ENCODE measurements around the gene REEP3.
"Not testable (repeated sequence)": the region's sequence is repeated elsewhere in the genome, so short reads cannot be mapped to it uniquely, and the experiment has no call there.

Gene REEP3

DNA sequence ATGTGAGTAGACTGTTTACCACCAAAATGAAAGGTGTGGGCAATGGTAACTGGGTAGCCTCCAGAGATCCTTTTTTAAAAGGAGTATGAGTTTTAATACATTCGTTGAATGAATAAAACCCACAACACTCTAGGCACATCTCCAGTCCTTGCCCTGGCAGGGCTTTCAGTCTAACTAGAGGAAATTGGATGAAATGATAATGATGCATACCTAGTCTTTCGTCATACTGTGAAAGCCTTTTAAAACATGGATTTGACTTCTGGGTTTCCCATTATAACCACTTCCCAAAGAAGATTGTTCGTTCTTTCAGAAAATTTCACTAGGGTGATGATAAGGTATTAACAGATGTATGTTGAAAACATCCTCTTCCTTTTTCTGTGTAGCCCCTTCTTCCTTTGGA, 110.8 kb downstream of the REEP3 start:
- no peak for DNase-seq

DNA sequence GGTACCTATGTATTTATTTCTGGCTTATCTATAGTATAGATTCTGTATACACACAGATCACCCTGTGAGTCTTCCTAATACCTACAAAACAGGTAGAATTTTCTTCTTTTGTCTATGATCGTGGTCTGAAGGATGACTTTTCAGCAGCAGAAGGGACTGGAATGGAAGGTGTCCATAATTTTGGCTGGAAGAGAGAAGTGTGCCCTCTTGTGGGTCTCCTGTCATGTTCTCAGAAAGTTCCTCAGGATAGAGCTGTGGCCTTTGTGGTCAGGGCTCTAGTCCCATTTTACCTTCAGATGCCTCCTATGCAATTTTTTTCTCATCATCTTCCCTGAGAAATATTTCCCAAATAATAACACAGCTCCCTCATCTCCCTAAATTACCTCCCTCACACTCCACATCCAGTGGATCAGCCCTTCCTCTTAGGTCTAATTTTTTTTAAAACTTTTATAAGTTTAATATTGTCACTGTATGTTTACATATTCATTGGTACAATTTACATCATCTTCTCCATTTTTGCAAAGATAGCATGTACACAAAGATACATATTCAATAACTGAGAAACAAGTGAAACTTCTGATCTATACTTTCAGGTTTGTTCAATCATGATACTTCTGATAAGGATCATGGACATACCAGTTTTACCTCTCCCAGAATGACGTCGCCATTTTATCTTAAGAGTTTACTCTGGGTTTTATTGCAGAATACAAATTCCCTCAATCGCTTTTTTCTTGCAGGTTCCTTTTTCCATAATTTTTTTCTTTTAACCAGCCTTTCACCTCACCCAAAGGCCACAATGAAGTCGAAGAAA, 112.7 kb downstream of the REEP3 start:
- DNase-seq = no peak

DNA sequence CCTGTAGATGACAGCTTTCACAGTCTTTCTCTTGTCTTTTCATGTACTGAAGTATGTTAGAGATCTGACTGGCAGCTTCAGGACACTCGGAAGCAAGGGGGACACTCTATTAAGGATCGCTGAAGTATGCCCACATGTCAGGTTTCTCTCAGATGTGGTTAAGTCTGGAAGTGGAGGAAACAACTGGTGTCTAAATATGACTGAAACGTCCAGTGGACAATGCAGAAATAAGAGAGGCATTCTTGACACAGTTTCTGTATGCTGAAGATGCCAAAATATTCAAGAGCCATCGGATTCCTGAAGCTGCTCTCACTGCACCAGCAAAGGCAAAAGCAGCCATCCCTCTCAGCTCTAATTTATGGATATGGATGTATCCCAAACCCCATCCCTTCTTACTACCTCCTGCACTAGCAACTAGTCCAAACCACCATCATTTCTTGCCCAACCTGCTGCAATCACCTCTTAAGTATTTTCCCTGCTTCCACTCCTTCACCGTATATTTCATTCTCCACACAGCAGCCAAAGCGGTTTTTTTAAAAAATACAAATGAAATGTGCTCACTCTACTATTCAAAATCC, 113.4 kb downstream of the REEP3 start:
- no peak for DNase-seq

DNA sequence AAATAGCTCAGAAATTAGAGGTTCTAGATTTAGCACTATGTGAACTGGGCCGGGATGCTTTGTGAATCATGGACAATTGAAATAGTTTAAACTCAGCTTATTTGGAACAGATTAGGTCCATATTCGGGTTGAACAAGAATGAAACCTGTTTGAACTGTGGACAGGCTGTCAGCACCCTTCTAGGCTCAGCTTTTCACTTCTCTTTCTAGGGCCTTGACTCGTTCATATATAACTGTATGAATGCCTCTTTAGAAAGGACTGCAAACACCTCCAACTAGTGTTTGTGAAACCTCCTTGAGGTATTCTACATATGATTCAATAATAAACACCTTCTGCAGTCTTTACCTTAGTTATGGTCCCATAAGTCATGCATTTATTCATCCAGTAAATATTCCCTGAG, 115.6 kb downstream of the REEP3 start:
- DNase-seq = no peak

DNA sequence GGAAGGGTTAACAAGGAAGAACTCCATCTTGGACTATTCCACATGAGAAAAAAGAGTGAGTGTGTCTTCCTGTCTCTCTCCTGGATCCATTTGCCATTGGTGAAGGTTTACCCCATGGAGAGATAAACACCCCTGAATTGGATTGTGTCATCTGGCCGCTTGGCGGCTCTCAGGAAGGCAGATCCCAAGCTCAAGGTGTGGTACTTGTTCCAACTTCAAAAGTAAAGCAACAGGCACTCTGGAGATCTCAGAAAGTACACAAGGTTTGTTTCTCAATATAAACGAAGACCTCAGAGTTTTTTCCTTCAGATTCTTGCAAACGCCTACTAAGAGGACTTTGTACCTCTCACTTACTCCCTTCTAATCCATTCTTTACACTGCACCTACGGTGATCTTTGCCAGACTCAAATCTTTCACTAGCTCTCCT, 116.7 kb downstream of the REEP3 start:
- no peak for DNase-seq

DNA sequence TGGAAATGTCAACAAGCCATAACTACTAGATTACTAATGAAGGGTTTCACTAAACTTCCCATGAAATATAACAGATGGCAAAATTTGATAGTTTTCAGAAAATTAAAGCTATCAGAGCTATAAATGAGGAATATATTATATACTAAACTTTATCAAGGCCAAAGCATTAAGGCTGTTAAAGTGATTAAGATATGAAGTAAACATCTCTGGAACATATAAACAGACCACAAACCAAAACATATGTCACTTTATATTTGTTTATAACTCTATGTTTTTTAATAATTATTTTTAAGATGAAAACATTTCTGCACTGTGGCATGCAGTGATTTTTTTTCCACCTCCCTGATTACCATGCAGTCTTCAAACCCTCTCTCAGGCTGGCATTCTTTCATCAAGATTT, 120.2 kb downstream of the REEP3 start:
- no peak for DNase-seq

DNA sequence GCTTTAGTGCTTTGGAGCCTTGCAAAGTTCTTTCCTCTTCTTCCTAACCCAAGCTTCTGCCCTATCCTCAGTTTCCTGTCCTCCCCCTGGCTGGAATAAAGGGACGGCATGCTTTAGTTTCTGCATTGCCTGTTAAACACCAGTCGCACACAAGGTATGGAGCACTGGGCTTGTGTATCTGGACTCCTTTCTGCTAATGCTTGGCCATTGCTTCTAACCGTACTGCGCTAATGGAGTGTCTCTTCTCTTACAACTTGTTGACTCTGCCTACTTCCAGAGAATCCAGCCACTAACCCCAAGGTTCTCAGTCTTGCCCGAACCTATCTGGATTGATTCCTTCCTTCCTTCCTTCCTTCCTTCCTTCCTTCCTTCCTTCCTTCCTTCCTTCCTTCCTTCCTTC, 120.6 kb downstream of the REEP3 start:
- DNase-seq = no peak

DNA sequence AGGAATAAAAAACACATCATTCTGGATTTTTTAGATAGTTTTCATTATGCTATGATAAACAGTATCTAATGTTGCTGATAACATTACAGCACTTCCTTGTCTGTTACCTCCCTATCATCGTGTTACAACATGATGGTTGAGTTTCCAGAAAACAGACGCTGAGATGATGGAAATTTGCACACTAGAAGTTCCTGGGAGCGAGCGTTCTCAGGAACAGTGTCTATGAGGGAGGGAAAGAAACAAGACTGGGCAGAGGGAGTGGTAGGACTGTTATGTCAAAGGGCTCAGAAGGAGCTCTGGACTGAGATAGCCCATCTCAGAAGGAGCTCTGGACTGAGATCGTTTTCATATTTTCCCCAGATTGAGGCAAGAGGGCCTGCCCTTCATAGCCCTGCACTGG, 121.6 kb downstream of the REEP3 start:
- DNase-seq = no peak

DNA sequence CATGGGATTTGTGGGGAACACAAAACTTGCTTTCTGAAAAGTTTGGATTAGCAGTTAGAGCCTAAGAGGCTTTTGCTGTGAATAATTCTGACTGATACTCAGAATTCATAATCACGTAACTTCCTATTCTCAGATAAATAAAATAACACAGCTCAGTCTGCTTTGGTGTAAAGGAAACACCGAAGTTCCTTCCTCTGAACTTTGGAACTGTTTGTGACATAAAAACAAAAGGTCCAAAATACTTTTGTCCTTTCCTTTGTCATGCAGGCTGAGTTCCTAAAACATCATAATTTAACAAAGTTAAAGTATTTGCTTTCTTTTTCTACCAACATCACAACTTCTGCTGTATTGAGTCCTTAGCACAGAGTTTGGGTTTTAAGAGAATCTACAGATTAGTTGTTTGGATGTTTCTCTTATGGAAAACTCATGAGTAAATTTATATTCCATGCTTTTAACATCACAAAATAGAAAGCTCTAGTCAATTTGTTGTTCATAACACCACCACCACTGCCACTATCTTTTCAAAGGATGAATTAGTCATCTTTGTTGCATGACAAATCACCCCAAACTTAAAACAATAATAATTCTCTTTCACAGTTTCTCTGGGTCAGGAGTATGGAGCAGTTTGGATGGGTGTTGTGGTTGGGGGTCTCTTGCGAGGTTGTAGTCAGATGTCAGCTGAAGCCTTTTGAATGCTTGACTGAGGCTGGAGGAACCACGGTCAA, 123.4 kb downstream of the REEP3 start:
- DNase-seq = no peak

DNA sequence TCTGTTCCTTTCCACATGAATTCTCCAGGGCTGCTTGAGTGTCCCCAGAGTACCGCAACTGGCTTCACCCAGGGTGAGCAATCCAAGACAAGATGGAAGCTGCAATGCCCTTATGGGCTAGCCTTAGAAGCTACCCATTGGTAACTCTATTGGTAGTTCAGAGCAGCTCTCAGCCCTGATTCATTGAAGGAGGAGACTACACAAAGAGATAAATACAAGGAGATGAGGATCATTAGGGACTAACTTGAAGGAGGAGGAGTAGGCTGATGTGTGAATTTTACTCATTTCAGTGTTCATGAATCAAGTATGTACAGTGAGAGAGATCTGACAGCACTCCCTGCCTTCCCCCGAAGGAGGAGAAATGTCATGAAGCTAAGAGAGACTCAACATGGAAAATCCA, 124.0 kb downstream of the REEP3 start:
- no peak for DNase-seq

DNA sequence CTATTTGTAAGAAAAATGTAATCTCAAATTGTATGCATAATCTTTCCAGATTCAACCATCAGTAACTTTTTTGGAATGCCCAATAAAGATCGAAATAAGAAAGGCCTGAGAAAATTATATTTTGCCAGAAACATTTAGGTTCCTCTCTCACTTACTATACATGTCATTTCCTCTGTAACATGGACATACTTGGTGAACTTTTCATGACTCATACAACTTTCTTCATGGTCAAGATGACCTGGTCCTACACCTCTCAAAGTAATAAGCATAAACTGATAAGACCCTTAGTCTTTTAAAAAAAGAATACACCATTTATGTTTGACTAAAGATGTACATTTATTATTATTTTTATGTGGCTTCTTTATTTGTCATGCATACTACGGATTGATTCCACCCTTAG, 125.3 kb downstream of the REEP3 start:
- DNase-seq = no peak

DNA sequence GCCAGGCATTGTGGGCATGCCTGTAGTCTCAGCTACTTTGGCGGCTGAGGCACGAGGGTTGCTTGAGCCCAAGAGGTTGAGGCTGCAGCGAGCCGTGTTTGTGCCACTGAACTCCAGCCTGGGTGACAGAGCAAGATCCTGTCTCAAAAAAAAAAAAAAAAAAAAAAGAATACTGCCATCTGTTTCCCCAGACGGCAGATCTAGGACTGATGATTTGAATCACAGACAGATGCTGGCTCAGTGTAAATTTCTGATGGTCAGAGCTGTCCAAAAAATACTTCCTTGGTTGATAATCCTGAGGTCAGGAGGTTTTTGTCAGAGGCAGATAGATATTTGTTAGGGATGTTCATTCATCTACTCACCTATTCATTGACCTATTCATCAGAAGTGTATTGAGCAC, 130.7 kb downstream of the REEP3 start:
- DNase-seq = no peak

DNA sequence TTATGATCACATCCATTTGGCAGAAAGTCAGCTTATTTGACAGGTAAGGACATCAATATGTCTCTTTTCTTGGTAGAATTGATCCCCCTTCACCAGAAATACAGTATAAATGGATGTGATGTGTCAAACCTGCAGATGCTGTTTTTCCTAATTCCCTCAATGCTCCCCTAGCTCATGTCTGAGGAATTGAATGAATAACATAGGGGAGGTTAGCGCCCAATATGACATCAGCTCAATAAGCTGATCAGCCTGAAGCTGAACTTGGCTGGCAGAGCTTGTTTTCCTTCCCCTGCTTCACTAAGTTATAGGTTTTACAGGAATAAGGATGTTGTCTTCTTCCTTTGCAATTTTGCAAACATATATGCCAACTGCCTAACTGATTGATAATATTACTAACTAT, 132.5 kb downstream of the REEP3 start:
- no peak for DNase-seq

DNA sequence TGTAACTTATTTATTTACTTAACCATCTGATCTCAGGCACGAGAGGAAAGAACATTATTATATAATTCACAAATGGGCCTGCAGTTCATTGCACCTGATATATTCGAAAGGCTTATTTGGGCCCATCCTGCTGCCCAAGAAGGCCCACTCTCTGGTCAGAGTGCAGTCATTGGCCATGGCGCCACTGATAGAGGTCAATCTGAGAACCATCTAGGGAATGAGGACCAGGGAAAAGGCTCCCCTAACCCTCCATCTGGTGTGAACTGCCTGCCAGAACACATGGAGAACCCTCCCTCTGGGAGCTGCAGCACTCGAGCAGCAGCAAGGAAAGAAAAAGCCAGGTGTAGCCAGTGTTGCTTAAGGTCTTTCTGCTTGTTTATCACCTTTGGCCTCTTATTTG, 136.6 kb downstream of the REEP3 start:
- no peak for DNase-seq

DNA sequence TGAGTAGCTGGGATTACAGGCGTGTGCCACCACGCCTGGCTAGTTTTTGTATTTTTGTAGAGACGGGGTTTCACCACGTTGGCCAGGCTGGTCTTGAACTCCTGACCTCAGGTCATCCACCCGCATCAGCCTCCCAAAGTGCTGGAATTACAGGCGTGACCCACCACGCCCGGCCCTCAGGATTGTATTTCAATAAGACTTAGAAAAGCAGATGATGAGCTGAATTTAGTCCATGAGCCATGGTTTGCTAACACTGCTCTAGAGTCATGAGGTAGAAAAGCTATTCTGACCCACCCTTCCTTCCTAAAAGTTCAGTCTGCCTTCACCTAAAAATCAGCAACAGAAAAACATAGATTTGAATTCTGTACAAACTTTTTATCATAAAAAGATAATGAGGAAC, 139.7 kb downstream of the REEP3 start:
- DNase-seq = not testable (repeated sequence)

DNA sequence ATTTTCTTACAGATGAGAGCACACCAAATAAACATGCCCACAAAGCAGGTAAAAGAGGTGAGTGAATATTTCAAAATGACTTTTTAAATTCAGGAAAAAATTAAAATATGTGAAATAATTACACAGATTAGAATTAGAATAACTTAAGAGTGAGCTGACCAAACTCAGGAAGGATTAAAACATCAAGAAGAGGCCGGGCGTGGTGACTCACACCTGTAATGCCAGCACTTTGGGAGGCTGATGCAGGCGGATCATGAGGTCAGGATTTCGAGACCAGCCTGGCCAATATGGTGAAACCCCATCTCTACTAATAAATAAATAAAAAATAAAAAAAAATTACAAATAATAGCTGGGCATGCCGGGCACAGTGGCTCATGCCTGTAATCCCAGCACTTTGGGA, 140.1 kb downstream of the REEP3 start:
- no peak for DNase-seq

DNA sequence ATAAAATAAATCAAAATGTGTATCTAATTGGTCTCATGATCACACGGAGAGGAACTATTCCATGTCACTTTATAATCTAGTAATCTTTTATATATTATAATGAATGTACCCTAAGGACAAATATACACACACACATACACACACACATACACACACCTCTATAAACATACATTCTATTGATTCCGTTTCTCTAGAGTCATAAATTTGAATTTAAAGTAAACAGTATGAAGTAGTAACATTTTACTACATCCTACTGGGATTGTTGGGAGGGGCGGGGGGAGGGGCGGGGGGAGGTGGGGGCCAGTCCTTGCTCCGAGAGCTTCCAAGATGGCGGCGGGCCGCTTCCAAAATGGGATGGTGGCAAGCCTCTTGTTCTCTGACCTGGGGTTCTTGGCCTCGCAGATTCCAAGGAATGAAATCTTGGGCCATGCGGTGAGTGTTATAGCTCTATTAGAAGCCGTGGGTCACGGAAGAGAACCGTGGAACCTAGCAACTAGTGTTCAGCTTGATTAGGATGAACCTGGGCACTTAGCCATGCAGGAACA, 143.2 kb downstream of the REEP3 start:
- DNase-seq = no peak

DNA sequence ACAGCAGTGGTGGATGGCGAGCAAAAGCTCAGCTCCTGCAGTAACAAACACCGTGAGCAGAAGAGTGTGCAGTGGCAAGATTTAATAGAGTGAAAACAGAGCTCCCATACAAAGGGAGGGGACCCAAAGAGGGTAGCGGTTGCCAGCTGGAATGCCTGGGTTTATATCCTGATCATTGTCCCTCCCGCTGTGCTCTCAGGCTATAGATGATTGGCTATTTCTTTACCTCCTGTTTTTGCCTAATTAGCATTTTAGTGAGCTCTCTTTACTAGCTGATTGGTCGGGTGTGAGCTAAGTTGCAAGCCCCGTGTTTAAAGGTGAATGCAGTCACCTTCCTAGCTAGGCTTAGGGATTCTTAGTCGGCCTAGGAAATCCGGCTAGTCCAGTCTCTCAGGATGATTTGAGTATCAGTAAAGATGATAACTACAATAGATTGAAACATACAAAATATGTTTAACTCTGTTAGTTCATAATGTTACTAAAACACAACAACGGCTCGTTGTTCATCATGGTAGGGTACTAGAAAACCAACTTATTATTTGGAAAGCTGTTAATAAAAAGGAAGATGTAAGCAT, 143.9 kb downstream of the REEP3 start:
- not testable (repeated sequence) for DNase-seq

DNA sequence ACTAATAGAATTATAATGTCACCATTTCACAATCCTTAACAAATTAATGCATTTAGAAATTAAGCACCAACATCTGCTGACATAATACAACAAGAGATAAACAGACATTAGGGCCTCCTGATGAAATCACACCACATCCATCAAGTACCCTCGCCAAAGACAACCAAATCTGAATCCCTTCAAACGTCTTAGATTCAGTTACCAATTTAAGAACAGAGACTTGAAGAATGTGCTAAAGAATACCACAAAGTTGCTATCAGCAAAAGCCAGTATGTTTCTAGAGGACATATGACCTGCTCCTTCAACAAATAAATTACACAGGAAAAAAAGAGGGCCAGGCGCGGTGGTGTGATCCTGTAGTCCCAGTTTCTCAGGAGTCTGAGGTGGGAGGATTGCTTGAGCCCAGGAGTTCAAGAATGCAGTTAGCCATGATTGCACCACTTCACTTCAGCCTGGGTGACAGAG, 144.5 kb downstream of the REEP3 start:
- no peak for DNase-seq

DNA sequence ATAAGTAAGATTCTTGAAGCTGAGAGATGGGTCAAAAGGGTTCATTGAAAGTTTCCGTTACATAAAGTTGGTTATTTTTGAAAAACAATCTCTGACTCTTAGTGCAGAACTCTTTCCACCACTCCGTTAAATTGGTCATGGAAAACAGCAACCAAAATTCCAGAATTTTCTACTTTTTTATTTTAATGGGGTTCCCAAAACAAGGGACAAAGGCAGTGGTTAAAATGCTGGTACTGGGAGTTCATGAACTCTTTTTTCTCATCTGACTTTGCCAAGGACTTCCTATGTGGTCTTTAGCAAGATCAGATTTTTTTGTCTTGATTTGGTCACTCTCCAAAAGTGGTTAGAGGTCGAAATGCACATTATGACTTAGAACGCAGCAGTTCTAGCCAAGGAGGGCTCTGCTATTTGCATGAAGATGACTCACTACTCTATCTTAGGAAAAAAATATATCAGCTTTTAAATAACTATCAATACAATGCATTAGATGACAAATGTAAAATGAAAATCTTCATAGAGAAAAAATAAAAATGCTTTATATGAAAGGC, 145.7 kb downstream of the REEP3 start:
- no peak for DNase-seq

DNA sequence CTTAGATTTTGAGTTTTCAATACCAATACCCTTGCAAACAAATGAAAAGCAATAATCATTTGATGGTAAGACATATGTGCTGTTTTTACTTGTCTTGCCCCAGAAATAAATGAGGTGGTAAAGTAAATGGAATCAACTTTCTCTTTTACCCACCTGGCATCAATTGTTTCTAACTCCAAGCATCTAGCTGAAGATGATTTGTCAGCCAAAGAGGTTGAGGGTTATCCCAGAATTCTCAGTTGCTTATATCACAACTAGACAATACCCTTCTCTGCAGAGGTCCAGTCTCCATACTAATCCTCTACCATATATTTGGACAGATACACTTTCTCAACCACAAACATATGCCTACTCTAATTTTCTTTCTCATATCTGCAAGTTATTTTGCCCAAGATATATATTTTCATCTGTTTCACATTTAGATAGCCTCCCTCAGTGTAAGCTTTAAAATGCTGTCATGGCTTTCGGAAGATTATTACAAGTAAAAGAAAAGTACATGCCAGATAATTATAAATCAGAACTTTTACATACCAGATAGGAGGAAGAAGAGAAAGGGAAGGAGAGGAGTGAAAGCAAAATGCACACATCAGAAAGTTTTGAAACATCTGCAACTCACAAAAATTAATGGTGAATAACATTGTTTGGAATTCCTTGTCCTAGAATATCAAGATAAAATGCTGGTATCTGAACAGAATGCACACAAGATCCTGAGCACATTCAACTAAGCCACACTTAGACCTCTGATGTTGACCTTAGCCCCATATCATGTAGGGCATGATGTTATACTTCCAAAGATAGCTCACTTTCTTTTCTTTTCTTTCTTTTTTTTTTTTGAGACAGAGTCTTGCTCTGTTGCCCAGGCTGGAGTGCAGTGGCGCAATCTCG, 146.6 kb downstream of the REEP3 start:
- DNase-seq = no peak

DNA sequence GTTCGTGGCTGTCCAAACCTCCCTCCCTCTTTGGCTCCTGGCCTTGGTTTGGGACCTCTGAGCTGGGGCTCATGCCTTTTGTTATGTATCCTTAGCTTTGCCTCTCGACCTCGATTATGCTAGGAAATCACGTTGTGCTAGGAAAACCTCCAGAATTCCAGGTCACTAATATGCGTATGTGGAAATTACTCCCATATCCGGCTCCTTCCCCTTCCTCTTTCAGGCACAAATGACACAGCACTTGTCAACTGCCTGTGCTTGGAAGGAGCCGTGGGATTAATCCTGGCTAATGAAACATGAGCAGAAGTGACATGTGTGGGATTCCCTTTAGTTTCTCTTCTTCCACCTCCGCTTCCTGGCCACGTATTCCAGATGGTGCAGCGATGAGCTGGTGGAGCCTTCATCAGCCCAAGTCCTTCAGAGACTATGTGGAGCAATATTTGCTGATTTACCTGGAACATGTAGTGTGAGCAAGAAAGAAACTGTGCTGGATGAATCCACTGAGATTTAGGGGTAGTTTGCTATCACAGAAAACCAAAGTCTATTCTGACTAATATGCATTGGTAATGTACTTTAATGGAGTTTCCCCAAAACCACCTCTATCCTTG, 149.2 kb downstream of the REEP3 start:
- DNase-seq = no peak
